HCT116 (cell line): ENCODE data around the gene ITGAV. TPM values are rescaled to one million over a fixed set of nuclear protein-coding genes. Genes with fewer than 3 reads are reported as not detected.

Experiments used
- ATAC-seq: fragments of 200-7000 bp; cut with Tn5 transposase; 2 replicates; pipeline ENCODE4 v1.9.1; 2020; ENCODE audit warnings: mild to moderate bottlenecking, moderate library complexity
- BruUV-seq: library from RNA; stranded (reverse); fragments of 400-500 nt; replicated peaks from 2 replicates; lab custom pipeline; 2021; lab: Mats Ljungman, UMichigan
- CTCF ChIA-PET: fragments of 300-600 bp; sonication (Branson Sonifier 250); formaldehyde crosslinking; loops from one replicate; lab custom pipeline; 2021; ENCODE audit warnings: antibody characterized with exemption; lab: Charles Lee
- POLR2A ChIA-PET: fragments of 300-600, 350-600 bp; sonication (Branson Sonifier 250); formaldehyde crosslinking; loops from one replicate; lab custom pipeline; 2021; ENCODE audit warnings: antibody characterized with exemption; lab: Charles Lee
- RAD21 ChIA-PET, 2 experiments: fragments of 300-600 bp; sonication (Branson Sonifier 250); formaldehyde crosslinking; loops; one replicate each; lab custom pipeline; 2023; ENCODE audit warnings: low total read pairs in 2 of 2; ENCODE audit not compliant: uncharacterized antibody in 2 of 2, unreplicated experiment in 2 of 2, low non-redundant PET in 1 of 2; lab: Charles Lee
- DNase-seq: peaks from one replicate; pipeline ENCODE4 v3.0.0-alpha.2; 2010; ENCODE audit warnings: low read depth, low spot score
- H2AFZ ChIP-seq: fragments of 200-600 bp; shearing (Covaris generic), sonication (generic); 2 replicates; pipeline ENCODE4 v1.6.1; 2017; ENCODE audit warnings: low read depth, mixed run types, mixed read lengths, antibody characterized with exemption, low read length; ENCODE audit not compliant: poor library complexity, severe bottlenecking
- H3K27ac ChIP-seq: 2 replicates; pipeline ENCODE4 v1.5.1; 2012; ENCODE audit warnings: low read depth, low read length
- H3K27me3 ChIP-seq: fragments of 200-600 bp; sonication (generic); 2 replicates; pipeline ENCODE4 v1.6.1; 2016; ENCODE audit warnings: mixed run types, low read length, mixed read lengths; ENCODE audit not compliant: insufficient read depth
- H3K36me3 ChIP-seq, 2 experiments: fragments of 200-500 bp in 1 of 2; fragments of 200-600 bp in 1 of 2; sonication (Bioruptor generic) in 1 of 2; sonication (generic) in 1 of 2; 2 replicates each; pipeline versions ENCODE4 v1.5.1 to v1.6.1; 2014 to 2016; ENCODE audit warnings: low read length in 2 of 2, inconsistent platforms in 1 of 2, mixed read lengths in 1 of 2, mixed run types in 1 of 2; ENCODE audit not compliant: insufficient read depth in 2 of 2, control insufficient read depth in 1 of 2
- H3K4me1 ChIP-seq, 2 experiments: fragments of 200-600 bp in 1 of 2; sonication (generic) in 1 of 2; 2 replicates each; pipeline versions ENCODE4 v1.5.1 to v1.6.1; 2012 to 2017; ENCODE audit warnings: low read length in 2 of 2, inconsistent platforms in 1 of 2, mild to moderate bottlenecking in 1 of 2, mixed read lengths in 1 of 2, mixed run types in 1 of 2, moderate library complexity in 1 of 2; ENCODE audit not compliant: insufficient read depth in 2 of 2, control insufficient read depth in 1 of 2
- H3K4me2 ChIP-seq: fragments of 200-600 bp; sonication (generic); 2 replicates; pipeline ENCODE4 v1.6.1; 2017; ENCODE audit warnings: mixed run types, low read length, mixed read lengths
- H3K4me3 ChIP-seq, 2 experiments: fragments of 200-600 bp in 1 of 2; sonication (generic) in 1 of 2; replicated peaks in 1 of 2; 2 replicates each; pipeline ENCODE4 v1.5.1; 2011 to 2016; ENCODE audit warnings: low read length in 2 of 2, control low read depth in 1 of 2, low read depth in 1 of 2, mild to moderate bottlenecking in 1 of 2, mixed read lengths in 1 of 2, mixed run types in 1 of 2
- H3K79me2 ChIP-seq: fragments of 200-600 bp; sonication (generic); 2 replicates; pipeline ENCODE4 v1.6.1; 2017; ENCODE audit warnings: mild to moderate bottlenecking, mixed run types, low read length, moderate library complexity, mixed read lengths; ENCODE audit not compliant: insufficient read depth
- H3K9ac ChIP-seq: fragments of 200-600 bp; sonication (generic); 2 replicates; pipeline ENCODE4 v1.6.1; 2016; ENCODE audit warnings: low read length, mixed read lengths
- H3K9me2 ChIP-seq: fragments of 200-600 bp; sonication (generic), shearing (Covaris generic); 2 replicates; pipeline ENCODE4 v1.6.1; 2017; ENCODE audit warnings: mixed run types, mild to moderate bottlenecking, moderate library complexity; ENCODE audit not compliant: insufficient read depth
- H3K9me3 ChIP-seq, 2 experiments: fragments of 200-500 bp in 1 of 2; fragments of 200-600 bp in 1 of 2; sonication (Bioruptor generic) in 1 of 2; sonication (generic) in 1 of 2; 2 replicates each; pipeline ENCODE4 v1.6.1; 2014 to 2017; ENCODE audit warnings: low read length in 2 of 2, mixed read lengths in 2 of 2, inconsistent platforms in 1 of 2, low read depth in 1 of 2, mild to moderate bottlenecking in 1 of 2, mixed run types in 1 of 2, moderate library complexity in 1 of 2; ENCODE audit not compliant: control insufficient read depth in 1 of 2, insufficient read depth in 1 of 2
- H4K20me1 ChIP-seq: fragments of 200-600 bp; sonication (generic), shearing (Covaris generic); 2 replicates; pipeline ENCODE4 v1.6.1; 2017; ENCODE audit warnings: mixed run types, mild to moderate bottlenecking, moderate library complexity; ENCODE audit not compliant: insufficient read depth
- ATF3 ChIP-seq: IDR thresholded peaks from 2 replicates; pipeline ENCODE4 v1.6.1; 2012
- CBX3 ChIP-seq: IDR thresholded peaks from 2 replicates; pipeline ENCODE4 v1.6.1; 2012; ENCODE audit warnings: low read depth
- CEBPB ChIP-seq: IDR thresholded peaks from 2 replicates; pipeline ENCODE4 v1.6.1; 2012; ENCODE audit warnings: low read depth
- ELF1 ChIP-seq: IDR thresholded peaks from 2 replicates; pipeline ENCODE4 v1.6.1; 2012; ENCODE audit warnings: low read depth, borderline replicate concordance
- EZH2 ChIP-seq: fragments of 200-600 bp; sonication (generic); IDR thresholded peaks from 2 replicates; pipeline ENCODE4 v1.6.1; 2017; ENCODE audit warnings: antibody characterized with exemption, mixed run types
- EZH2phosphoT487 ChIP-seq: fragments of 200-600 bp; IDR thresholded peaks from 2 replicates; pipeline ENCODE4 v1.6.1; 2018; ENCODE audit warnings: antibody characterized with exemption, borderline replicate concordance
- FOSL1 ChIP-seq: IDR thresholded peaks from 2 replicates; pipeline ENCODE4 v1.6.1; 2012; ENCODE audit warnings: low read depth
- JUND ChIP-seq: IDR thresholded peaks from 2 replicates; pipeline ENCODE4 v1.6.1; 2012
- POLR2A ChIP-seq: IDR thresholded peaks from 2 replicates; pipeline ENCODE4 v1.7.0; 2011; ENCODE audit warnings: borderline replicate concordance; ENCODE audit not compliant: insufficient read depth, insufficient read length; ENCODE audit errors: extremely low read depth
- POLR2AphosphoS5 ChIP-seq: IDR thresholded peaks from 2 replicates; pipeline ENCODE4 v1.6.1; 2011; ENCODE audit warnings: mild to moderate bottlenecking, low read depth, low read length, moderate library complexity
- RAD21 ChIP-seq: IDR thresholded peaks from 2 replicates; pipeline ENCODE4 v1.6.1; 2012; ENCODE audit warnings: low read depth, mild to moderate bottlenecking
- SIN3A ChIP-seq: IDR thresholded peaks from 2 replicates; pipeline ENCODE4 v1.6.1; 2012; ENCODE audit warnings: low read depth
- SP1 ChIP-seq: IDR thresholded peaks from 2 replicates; pipeline ENCODE4 v1.6.1; 2012; ENCODE audit warnings: low read depth
- TCF7L2 ChIP-seq: IDR thresholded peaks from 2 replicates; pipeline ENCODE4 v1.7.0; 2011; ENCODE audit warnings: borderline replicate concordance, inconsistent platforms; ENCODE audit not compliant: insufficient read depth, insufficient read length; ENCODE audit errors: extremely low read depth
- YY1 ChIP-seq: IDR thresholded peaks from 2 replicates; pipeline ENCODE4 v1.6.1; 2011; ENCODE audit warnings: low read length, low read depth, moderate library complexity, mild to moderate bottlenecking; ENCODE audit not compliant: insufficient replicate concordance; ENCODE audit errors: extremely low read depth
- ZFX ChIP-seq: fragments of 450-650 bp; IDR thresholded peaks from 2 replicates; pipeline ENCODE4 v1.6.1; 2017
- ZNF274 ChIP-seq: fragments of 200-500 bp; sonication (Bioruptor generic); IDR thresholded peaks from 2 replicates; pipeline ENCODE4 v1.6.1; 2014; ENCODE audit warnings: mild to moderate bottlenecking, low read depth, low read length, inconsistent platforms
- intact Hi-C: fragments of 100-400 bp; cut with micrococcal nuclease; formaldehyde crosslinking; loops from 2 replicates; pipeline ENCODE4 v1.10.0; 2022
- total RNA-seq: library from RNA; stranded (reverse); gene quantifications from one replicate; pipeline ENCODE4 v1.2.1, GENCODE V29; 2021; ENCODE audit not compliant: unreplicated experiment
- TF ChIP-seq, protein P1 (sequence below): IDR thresholded peaks from 2 replicates; pipeline ENCODE4 v1.6.1; 2012; ENCODE audit warnings: low read depth

ITGAV gene
- total RNA-seq, 1 experiment from 2014 or later = 36.3 TPM

- Histone ChIP-seq H3K4me2 (peak overlapping the region; percentile 62), H3K27ac (peak overlapping the region; percentile 32; the same call in 1 of the 2 replicates), H3K36me3 (no peaks in the 10 kb centered on the region), H3K4me3 (peak overlapping the region in 1 of 2 experiments; percentile 9; a peak in 2 of 4 replicates), H3K9ac (peak overlapping the region; percentile 25; the same call in 1 of the 2 replicates), H2AFZ (peak overlapping the region; percentile 86), H3K9me2 (no peaks in the 10 kb centered on the region), H4K20me1 (no peaks in the 10 kb centered on the region), H3K27me3 (no peaks in the 10 kb centered on the region), H3K4me1 (peaks cover 25 to 42% of the 10 kb centered on the region in 2 experiments), H3K9me3 (no peaks in the 10 kb centered on the region), H3K79me2 (no peaks in the 10 kb centered on the region)
- DNase-seq (peak; percentile 10), ATAC-seq (peak; percentile 59; the same call in 1 of the 2 replicates)
- CTCF ChIA-PET = no interaction called here
- BruUV-seq = no TSS peak
- intact Hi-C loops = no loop called here
- TF ChIP-seq POLR2AphosphoS5 = no peak
- TF ChIP-seq ZNF274 = no peak
- peak; percentile 40; the same call in 1 of the 2 replicates for TF ChIP-seq FOSL1
- TF ChIP-seq RAD21 = no peak
- TF ChIP-seq SP1 = no peak
- TF ChIP-seq JUND = peak; percentile 13; the same call in 1 of the 2 replicates
- TF ChIP-seq ELF1 = no peak
- no peak for TF ChIP-seq SIN3A
- no peak for TF ChIP-seq TCF7L2
- no peak for TF ChIP-seq POLR2A
- 0 out of 2 replicates have a peak, but pooled peaks have one; percentile 15 for TF ChIP-seq CEBPB
- no peak for TF ChIP-seq YY1
- TF ChIP-seq ATF3 = no peak
- no peak for TF ChIP-seq EZH2
- TF ChIP-seq, protein P1, sequence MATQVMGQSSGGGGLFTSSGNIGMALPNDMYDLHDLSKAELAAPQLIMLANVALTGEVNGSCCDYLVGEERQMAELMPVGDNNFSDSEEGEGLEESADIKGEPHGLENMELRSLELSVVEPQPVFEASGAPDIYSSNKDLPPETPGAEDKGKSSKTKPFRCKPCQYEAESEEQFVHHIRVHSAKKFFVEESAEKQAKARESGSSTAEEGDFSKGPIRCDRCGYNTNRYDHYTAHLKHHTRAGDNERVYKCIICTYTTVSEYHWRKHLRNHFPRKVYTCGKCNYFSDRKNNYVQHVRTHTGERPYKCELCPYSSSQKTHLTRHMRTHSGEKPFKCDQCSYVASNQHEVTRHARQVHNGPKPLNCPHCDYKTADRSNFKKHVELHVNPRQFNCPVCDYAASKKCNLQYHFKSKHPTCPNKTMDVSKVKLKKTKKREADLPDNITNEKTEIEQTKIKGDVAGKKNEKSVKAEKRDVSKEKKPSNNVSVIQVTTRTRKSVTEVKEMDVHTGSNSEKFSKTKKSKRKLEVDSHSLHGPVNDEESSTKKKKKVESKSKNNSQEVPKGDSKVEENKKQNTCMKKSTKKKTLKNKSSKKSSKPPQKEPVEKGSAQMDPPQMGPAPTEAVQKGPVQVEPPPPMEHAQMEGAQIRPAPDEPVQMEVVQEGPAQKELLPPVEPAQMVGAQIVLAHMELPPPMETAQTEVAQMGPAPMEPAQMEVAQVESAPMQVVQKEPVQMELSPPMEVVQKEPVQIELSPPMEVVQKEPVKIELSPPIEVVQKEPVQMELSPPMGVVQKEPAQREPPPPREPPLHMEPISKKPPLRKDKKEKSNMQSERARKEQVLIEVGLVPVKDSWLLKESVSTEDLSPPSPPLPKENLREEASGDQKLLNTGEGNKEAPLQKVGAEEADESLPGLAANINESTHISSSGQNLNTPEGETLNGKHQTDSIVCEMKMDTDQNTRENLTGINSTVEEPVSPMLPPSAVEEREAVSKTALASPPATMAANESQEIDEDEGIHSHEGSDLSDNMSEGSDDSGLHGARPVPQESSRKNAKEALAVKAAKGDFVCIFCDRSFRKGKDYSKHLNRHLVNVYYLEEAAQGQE = no peak
- TF ChIP-seq ZFX = no peak
- TF ChIP-seq CBX3 = no peak
- TF ChIP-seq EZH2phosphoT487 = no peak
- RAD21 ChIA-PET = no interaction called here
- POLR2A ChIA-PET = no interaction called here
These were observed 45.6 kb upstream of the ITGAV start for GRCh38 chr2:186544255-186544675.
